Tongue (tissue), 2 donors: ENCODE results near the gene RABGAP1L. TPM values are rescaled to one million over a fixed set of nuclear protein-coding genes. Genes with fewer than 3 reads are reported as not detected.
"Not testable (repeated sequence)": the region's sequence is repeated elsewhere in the genome, so short reads cannot be mapped to it uniquely, and the experiment has no call there.

Experiments
- DNase-seq: peaks from one replicate; pipeline ENCODE4 v3.0.0-alpha.2; 2015
- total RNA-seq: library from RNA; depleted of rRNA; stranded (reverse); fragments of >200 nt; gene quantifications from one replicate; pipeline ENCODE4 v1.2.3, GENCODE V29; 2014

The RABGAP1L gene
- total RNA-seq, 1 donor from 2014 or later, result 86.6 TPM

DNA sequence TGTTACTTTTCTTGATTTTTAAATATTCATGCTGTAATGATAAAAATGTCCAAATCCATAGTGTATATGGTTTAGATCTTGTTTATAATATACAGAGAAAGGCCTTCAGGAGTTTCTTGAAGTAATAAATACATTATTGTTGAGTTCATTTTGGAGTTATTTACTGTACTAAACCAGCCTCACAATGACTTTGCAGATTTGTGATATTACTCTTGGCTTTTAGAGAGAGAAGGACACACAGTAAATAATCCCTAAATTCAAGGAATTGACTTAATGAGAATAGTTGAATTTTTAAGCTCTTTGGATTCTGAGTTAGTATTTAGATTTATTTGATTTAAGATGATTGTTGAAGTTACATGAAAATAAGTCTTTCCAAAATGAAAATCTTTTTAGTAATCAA lies 38.9 kb downstream of the RABGAP1L start:
- no peak for DNase-seq

DNA sequence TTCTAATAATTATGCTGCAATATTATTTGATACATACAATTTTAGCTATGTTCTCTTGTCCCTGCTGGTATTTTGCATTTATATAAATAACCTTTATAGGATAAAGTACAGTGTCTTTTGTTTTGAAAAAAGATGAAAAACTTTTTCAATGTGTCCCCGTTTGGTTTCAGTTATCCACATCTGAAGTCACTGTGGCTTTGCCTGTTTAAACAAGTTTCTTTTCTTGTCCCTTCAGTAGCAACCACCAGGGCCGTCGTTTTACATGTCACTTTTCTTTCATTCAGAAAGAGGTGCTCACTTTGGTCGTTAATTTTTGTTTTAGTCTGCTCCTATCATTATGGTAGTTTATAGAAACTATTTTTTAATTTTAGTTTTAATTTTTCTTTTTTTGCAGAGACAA lies 41.4 kb downstream of the RABGAP1L start:
- DNase-seq, result no peak

DNA sequence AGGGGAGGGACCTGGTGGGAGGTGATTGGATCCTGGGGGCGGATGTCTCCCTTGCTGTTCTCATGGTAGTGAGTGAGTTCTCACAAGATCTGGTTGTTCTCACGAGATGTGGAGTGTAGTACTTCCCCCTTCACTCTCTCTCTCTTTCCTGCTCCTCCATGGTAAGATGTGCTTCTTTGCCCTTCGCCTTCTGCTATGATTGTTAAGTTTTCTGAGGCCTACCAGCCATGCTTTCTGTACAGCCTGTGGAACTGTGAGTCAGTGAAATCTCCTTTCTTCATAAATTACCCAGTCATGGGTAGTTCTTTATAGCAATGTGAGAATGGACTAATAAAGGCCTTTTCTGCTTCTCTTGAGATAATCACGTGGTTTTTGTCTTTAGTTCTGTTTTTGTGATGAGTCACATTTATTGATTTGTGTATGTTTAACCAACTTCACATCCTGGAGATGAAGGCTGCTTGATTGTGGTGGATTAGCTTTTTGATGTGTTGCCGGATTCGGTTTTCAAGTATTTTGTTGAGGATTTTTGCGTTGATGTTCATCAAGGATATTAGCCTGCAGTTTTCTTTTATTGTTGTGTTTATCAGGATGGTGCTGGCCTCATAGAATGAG lies 45.5 kb downstream of the RABGAP1L start:
- no peak for DNase-seq

DNA sequence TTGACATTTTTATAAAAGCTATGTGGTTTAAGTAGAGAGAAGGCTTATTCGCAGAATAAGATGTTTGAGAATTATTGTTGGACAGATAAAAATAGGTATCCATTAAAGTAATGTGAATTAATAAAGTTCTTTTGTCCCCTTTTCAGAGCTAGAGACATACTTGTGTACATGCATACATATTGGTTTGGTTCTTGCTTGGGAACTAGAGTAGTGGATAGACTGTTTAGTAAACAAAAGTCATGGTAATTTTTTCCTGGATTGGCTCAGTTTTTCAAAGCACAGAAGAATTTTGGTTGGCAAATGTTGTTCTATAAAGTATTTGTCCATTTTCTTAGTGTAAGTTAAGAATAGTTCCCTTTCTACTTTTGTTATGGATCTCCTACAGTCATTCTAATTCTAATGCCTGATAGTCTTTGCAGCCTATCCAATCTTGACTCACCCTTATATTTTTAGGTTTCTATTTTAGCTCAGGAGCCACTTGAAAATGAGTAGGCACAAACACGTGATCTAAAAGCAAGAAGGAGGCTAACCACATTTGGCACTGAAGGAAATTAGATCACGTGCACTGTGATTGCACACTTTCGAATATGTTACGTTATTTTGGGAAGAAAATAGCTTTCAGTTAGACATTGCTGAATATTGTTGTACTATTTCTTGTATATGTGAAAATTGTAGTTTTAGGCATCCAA lies 47.0 kb downstream of the RABGAP1L start:
- DNase-seq, result no peak

DNA sequence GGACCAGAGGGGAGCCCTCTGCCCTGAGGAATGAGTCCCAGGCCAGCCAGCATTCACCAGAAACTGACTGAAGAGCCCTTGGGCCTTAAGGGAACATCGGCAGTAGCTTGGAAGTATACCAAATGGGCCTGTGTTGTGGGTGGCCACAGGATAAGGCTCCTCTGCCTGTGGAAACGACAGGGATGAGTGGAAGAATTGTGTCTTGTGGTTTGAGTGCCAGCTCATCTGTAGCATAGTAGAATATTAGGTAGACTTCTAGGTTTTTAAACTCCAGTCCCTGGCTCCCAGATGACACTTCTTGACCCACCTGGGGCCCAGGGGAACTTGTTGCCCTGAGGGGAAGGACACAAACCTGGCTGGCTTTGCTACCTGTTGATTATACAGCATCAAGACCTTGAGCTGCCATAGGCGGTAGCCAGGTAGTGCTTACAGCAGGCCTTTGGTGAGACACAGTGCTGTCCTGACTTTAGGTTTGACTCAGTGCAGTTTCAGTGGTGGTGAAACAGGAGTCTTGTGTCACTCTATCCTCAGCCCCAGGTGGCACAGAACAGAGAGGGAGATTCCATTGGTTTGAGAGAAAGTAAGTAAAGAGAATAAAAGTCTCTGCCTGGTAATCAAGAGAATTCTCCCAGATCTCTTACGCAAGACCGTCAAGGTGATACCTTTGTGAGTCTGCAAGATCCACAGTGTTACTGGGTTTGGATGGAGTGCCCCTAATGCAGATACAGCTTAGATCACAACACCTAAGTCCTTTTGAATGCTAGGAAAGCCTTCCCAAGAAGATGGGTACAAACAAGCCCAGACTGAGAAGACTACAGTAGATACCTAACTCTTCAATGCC lies 50.2 kb downstream of the RABGAP1L start:
- no peak for DNase-seq

DNA sequence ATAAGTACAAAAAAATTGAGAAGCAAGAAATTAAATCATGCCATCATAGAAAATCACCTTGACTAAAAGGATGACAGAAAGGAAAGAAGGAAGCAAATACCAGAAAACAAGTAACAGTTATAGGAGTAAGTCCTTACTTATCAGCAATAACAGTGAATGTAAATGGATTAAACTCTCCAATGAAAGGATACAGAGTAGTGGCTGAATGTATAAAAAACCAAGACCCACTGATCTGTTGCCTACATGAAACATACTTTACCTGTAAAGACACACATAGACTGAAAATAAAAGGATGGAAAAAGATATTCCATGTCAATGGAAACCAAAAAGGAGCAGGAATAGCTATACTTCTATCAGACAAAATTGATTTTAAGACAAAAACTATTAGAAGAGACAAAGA lies 52.2 kb downstream of the RABGAP1L start:
- no peak for DNase-seq

DNA sequence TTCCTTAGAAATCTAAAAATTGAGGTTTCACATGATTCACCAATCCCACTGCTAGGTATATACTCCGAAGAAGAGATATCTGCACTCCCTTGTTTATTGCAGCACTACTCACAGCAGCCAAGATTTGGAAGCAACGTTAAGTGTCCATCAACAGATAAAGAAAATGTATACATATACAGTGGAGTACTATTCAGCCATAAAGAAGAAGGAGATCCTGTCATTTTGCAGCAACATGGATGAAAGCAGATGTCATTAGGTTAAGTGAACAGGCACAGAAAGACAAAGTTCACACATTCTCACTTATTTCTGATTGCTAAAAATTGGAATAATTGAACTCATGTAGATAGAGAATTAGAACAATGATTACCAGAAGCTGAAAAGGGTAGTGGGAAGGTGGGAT lies 56.4 kb downstream of the RABGAP1L start:
- DNase-seq, result no peak

DNA sequence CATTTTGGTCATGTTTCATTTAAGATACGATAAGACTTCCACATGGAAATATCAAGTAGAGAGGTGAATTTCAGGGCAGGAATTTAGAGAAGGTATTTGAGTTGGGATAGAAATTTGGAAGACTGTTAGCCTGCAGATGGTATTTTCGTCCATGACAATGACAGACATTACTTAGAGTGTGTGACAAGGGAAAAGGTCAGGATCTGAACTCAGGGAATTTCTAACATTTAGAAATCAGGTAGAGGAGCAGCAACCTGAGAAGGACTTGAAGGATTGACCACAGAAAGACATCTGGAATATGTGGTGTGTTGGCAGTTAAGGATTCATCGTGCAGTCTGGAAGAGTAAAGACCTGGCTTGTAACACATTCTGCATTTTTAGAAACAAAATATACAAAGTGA lies 57.9 kb downstream of the RABGAP1L start:
- peak; percentile 14 for DNase-seq

DNA sequence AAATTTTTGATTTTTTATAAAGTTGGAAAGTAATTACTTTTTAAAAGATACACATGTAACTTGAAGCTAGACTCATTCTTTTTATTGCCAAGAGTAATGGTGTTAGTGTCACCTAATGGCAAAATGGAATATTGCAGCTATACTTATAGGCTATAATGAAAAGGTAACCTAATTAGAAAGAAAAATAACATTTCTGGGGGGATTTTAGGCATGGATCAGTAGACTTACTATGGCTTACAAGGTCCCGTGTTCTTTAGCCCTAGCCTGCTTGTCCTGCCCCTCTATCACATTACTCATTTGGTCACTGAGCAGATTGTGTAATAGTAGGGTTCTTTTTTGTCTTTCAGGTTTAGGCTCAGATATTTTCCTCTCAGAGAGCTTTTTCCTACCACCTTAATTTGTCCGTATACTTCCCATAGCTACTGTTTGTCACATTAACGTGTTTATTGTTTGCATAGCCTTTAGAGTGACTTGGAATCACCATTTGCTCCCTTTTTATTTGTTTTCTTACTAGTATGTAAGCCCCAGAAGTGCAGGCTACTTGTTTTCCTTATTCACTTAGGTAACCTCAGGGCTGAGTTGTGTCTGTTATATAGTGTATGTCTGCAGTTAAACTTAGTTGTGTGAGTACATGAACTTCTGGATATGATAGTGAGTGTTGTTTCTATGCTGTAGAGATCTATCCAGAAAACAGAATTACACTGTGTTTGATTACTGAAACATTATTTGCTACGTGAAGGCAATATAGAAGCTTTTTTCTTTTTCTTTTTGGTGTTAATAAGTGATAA lies 58.7 kb downstream of the RABGAP1L start:
- peak; percentile 67 for DNase-seq

DNA sequence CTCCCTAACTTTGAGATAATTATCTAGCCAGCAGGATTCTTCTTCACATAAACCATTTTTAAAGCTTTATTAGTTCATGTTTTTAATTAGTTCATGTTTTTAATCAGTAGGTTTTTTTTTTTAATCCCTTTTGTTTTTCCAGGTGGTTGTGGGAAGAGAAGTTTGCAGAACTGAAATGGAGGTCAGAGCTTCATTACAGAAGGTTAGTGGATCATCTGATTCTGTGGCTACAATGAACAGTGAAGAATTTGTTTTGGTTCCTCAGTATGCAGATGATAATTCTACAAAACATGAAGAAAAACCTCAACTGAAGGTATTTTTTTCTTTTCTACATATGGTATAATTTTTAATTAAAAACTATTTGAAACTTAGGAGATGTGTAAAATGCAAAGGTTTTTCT lies 59.7 kb downstream of the RABGAP1L start:
- no peak for DNase-seq

DNA sequence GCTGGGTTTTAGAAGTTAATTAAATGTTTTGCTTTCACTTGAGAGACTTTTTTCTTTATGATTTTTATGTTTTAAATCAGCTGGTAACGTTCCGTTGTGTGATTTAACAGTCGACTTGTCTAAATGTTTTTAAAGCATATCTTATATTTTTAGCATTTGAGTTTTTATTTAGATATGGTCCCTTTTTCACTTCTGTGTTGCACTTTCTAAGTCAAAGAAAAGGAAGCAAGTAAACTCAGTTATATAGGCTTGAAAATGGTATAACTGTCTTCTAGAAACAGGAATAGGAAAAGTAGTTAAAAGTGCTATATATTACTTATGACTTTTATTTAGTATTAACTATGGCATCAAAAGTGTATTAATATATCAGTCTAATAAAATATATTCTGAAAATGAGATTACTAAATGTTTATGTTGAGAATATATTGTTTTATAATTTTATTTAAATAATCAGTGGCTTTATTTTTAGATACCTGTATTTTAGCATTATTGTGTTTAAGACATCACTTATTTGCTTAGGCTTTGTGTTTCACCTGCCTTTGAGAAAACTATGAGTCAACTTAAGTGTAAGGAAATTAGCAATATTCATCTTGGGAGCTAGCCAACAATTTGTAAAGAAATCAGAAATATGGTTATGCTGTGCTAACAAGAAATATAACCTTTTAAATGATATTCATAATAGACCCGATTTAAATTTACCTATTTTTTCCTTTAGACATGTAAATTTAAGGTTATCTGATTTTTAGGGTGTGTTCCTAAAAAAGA lies 60.5 kb downstream of the RABGAP1L start:
- no peak for DNase-seq

DNA sequence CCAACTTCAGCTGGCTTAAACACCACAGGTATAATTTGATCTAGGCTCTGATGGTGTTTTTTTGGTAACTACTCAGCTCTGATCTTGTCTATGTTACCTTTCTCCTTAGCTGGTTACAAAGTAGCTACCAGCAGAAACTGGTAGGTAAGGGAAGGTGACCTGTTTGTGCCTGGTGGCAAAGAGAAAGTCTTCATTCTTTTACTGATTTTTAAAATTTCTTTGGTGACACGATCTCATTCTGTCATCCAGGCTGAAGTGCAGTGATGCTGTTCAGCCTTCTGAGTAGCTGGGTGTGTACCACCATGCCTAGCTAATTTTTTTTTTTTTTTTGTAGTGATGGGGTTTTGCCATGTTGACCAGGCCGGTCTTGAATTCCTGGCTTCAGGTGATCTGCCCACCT lies 62.4 kb downstream of the RABGAP1L start:
- DNase-seq, result no peak

DNA sequence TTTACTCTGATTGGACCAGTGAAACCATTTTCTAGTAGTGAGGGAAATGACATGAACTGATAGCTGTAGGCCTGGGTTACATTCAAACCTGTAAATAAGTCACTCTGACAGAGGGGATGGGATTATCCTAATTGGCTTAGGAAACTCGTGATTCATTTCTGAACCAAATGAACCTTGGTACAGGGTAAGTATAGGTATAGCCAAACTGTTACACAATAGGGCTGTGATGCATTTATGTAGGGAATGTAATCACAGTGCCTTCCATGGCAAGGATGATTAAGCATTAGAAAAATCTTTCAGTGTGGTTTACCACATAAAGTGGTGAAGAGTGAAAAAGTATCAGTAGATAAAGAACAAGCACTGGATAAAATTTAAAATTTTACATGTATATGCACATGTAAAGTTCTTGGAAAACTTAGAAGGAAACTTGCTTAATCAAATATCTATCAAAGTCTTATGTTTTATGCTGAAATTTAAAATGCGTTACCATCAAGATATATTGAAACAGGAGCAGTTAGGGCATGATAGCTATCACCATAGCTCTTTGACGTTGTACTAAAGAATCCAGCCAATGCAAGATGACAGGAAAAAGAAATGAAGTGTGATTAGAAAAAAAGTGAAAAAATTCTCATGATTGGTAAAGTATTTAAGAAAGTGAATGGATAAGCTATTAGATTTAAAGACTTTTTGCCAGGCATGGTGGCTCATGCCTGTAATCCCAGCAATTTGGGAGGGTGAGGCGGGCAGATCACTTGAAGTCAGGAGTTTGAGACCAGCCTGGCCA lies 63.0 kb downstream of the RABGAP1L start:
- no peak for DNase-seq

DNA sequence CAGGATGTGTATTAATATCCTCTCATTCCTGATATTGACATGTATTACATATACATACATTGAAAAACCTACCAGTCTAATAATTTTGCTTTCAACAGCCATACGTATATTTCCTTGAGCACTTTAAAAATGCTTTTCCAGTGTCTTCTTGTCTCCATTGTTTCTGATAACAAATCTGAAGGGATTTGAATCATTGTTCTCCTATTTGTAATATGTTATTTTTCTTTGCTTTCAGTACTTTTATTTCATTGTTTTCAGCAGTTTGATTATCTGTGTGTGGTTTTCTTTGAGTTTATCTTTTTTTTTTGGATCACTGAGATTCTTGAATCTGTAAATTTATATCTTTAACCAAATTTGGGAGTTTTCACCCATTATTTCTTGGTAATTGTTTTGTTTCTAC lies 65.3 kb downstream of the RABGAP1L start:
- no peak for DNase-seq

DNA sequence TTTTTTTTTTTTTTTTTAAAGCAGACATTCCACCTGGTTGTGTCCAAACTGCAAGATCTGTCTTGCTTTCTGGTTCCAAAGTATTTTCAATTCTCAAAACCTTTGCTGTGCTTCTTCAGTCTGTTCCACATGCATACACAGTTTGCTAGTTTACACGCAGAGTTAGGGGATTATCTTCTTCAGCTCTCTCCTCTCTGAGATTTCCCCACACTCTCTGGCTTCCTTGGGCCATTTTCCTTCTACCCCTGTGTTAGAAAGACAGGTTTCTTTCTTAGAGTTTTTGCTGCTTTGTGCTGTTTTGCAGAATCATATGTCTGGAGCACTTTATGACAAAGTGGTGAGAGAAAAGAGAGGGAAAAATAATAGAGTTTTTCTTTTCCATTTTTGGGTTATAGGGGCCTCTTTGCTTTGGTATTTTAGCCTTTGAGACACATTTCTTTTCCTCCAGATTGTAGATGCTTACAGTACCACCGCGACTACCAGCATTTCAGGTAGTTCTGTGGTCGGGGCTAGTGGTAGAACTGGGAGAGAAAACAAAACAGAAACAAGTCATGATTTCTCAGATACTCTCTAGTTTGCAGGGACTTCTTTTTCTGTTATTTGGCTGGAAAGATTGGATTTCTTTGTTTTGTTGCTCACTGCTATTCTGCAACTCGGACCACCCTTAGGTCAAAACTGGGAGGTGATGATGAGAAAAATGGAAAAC lies 66.3 kb downstream of the RABGAP1L start:
- no peak for DNase-seq

DNA sequence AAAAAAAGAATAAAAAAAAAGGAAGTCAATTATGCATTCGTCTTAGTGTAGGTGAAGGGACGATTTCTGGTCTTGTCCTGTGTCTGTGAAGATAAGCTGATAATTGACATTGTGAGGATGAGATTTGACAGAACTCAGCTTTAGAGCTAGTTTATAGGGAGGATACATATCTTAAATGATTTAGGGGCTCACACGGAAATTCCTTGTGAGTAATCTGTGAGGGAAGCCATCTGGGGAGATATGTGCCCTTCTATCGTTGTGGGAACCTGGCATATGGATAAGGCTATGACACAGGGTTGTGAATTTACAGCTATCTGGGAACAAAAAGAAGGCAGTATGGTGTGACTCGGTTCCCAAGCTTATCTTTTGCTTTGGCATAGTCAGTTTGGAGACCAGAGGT lies 71.1 kb downstream of the RABGAP1L start:
- no peak for DNase-seq

DNA sequence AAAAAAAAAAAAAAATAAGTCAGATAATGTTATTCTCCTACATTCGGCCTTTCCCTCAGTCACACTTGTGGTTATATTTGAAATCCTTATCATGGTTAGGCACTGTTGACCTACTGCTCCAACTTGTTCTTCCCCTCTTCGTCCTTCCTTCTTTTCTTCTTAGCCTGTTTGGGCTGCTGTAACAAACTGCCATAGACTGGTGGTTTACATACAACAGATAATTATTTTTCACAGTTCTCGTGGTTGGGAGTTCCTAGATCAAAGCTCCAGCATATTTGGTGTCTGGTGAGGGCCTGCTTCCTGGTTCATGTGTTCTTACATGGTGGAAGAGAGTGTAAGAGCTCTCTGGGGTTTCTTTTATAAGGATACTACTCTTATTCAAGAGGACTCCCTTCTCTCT lies 73.4 kb downstream of the RABGAP1L start:
- DNase-seq, result no peak

DNA sequence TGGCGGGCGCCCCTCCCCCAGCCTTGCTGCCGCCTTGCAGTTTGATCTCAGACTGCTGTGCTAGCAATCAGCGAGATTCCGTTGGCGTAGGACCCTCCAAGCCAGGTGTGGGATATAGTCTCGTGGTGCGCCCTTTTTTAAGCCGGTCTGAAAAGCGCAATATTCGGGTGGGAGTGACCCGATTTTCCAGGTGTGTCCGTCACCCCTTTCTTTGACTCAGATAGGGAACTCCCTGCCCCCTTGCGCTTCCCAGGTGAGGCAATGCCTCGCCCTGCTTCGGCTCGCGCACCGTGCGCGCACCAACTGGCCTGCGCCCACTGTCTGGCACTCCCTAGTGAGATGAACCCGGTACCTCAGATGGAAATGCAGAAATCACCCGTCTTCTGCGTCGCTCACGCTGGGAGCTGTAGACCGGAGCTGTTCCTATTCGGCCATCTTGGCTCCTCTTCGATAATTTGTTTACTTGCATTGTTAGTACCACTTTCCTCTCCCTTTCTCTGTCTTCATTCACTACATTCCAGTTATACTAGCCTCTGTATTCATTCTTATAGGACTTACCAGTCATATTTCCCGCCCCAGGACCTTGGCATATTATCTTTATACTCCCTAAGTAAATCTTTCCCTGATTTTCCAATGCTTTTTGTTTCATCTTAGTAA lies 79.7 kb downstream of the RABGAP1L start:
- DNase-seq, result not testable (repeated sequence)

DNA sequence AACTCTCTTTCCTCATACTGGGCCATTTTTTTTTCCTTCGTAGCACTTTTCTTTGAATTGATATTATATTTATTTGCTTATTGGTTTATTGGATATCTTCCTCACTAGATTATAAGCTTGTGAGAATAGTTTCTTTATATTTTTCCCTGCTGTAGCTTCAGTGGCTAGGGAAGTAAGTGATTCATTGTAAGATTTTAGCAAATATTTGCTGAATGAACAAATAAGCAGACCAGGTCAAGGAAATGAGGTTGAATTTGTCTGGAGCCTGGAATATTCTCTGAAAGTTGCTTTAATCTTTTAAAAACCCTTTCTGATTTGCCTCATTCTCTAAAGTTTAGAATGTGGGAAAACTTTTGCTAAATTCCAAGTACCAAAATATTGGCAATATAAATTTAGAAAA lies 80.2 kb downstream of the RABGAP1L start:
- DNase-seq, result no peak

DNA sequence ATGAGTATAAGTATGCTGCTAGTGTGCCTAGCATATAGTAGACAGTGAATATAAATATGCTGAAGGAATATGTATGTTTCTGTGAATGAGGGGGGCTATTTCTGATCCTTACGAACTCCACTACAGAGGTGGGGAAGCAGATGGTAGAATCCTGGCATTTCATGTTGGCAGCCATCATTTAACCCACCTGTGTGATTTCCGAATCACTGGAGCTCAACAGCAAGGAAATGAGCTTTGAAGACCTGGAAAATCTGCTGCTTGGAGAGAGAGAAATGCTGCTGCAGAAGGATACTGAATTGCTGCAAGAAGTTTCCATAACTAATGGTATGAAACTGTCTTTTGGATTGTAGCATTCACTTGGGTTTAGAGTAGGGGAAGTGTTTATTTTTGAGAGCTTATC lies 83.5 kb downstream of the RABGAP1L start:
- DNase-seq, result no peak
